GM13977 (cell line): ENCODE data around the gene RPAP2.

Experiments used
- DNase-seq: peaks from one replicate; pipeline ENCODE4 v3.0.0; 2012; ENCODE audit warnings: low spot score
- CTCF ChIP-seq: IDR thresholded peaks from 2 replicates; pipeline ENCODE4 v1.5.1; 2012; ENCODE audit warnings: mild to moderate bottlenecking, control low read depth; ENCODE audit not compliant: insufficient read depth; ENCODE audit errors: extremely low read depth, missing control alignments
- in situ Hi-C: fragments of 300-500 bp; cut with MboI; formaldehyde crosslinking; loops from one replicate; pipeline ENCODE4 v1.12.0; 2022; ENCODE audit warnings: low sequenced_read_pairs, low pct_unique_long_range_greater_than_20kb, mixed read lengths, inconsistent platforms; ENCODE audit not compliant: unreplicated experiment

The RPAP2 gene

GRCh38 chr1:92404661-92405060, 105.8 kb downstream of the RPAP2 start:
- no peak for DNase-seq
- no peak for TF ChIP-seq CTCF
- in situ Hi-C loops = no loop called here

- no peak for DNase-seq
- in situ Hi-C loops = no loop called here
- no peak for TF ChIP-seq CTCF
Measured at GRCh38 chr1:92408825-92409224, 110.0 kb downstream of the RPAP2 start.

- in situ Hi-C loops = no loop called here
- no peak for TF ChIP-seq CTCF
- DNase-seq = no peak
Measured at GRCh38 chr1:92409946-92410549, 111.2 kb downstream of the RPAP2 start.

- TF ChIP-seq CTCF = no peak
- in situ Hi-C loops = no loop called here
- DNase-seq = no peak
Measured at GRCh38 chr1:92410706-92411105, 111.8 kb downstream of the RPAP2 start.

GRCh38 chr1:92411511-92411910, 112.7 kb downstream of the RPAP2 start:
- DNase-seq = no peak
- no peak for TF ChIP-seq CTCF
- in situ Hi-C loops = no loop called here

GRCh38 chr1:92419642-92420041, 120.8 kb downstream of the RPAP2 start:
- no peak for TF ChIP-seq CTCF
- no peak for DNase-seq
- in situ Hi-C loops = no loop called here

- TF ChIP-seq CTCF = no peak
- in situ Hi-C loops = no loop called here
- DNase-seq = no peak
Measured at GRCh38 chr1:92424381-92424780, 125.5 kb downstream of the RPAP2 start.
